Measurements from ENCODE around the gene KRTAP2-3.

DNA sequence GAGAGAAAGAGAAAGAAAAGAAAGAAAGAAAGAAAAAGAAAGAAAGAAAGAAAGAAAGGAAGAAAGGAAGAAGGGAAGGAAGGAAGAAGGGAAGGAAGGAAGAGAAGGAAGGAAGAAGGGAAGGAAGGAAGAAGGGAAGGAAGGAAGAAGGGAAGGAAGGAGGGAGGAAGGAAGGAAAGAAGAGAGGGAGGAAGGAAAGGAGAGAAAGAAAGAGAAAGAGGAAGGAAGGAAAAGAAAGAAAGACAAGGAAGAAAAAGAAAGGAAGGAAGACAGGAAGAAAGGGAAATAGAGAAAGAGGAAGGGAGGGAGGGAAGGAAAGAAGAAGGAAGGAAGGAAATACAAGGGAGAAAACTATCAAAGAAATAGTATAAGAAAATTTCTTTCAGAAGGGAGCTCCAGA lies 16.9 kb upstream of the KRTAP2-3 start:
- no peak for TF ChIP-seq POLR2A (IDR thresholded peaks at IDR 0.05)
- TF ChIP-seq, protein P1, sequence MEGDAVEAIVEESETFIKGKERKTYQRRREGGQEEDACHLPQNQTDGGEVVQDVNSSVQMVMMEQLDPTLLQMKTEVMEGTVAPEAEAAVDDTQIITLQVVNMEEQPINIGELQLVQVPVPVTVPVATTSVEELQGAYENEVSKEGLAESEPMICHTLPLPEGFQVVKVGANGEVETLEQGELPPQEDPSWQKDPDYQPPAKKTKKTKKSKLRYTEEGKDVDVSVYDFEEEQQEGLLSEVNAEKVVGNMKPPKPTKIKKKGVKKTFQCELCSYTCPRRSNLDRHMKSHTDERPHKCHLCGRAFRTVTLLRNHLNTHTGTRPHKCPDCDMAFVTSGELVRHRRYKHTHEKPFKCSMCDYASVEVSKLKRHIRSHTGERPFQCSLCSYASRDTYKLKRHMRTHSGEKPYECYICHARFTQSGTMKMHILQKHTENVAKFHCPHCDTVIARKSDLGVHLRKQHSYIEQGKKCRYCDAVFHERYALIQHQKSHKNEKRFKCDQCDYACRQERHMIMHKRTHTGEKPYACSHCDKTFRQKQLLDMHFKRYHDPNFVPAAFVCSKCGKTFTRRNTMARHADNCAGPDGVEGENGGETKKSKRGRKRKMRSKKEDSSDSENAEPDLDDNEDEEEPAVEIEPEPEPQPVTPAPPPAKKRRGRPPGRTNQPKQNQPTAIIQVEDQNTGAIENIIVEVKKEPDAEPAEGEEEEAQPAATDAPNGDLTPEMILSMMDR (IDR thresholded peaks at IDR 0.05) = no peak
